GM12892 (cell line): ENCODE results near the gene BTNL3.

Source experiments
- DNase-seq: peaks from one replicate; pipeline ENCODE4 v3.0.0; 2011; ENCODE audit not compliant: insufficient read length
- FAIRE-seq: peaks from 2 replicates; lab custom pipeline; 2011; peaks lifted over from hg19 to GRCh38; lab: Jason Lieb, UNC
- POLR2A ChIP-seq: IDR thresholded peaks from 2 replicates; pipeline ENCODE4 v1.6.1; 2011; ENCODE audit warnings: low read depth, low read length, control low read depth
- POLR2AphosphoS5 ChIP-seq: IDR thresholded peaks from 2 replicates; pipeline ENCODE4 v1.6.1; 2011; ENCODE audit warnings: low read depth, low read length, control low read depth
- TAF1 ChIP-seq: IDR thresholded peaks from 2 replicates; pipeline ENCODE4 v1.6.1; 2011; ENCODE audit warnings: low read depth, mild to moderate bottlenecking, control low read depth, low read length, borderline replicate concordance

BTNL3 gene

GRCh38 chr5:181028032-181028819, 39.6 kb downstream of the BTNL3 start:
- no peak for DNase-seq
- no peak for TF ChIP-seq TAF1
- TF ChIP-seq POLR2AphosphoS5, result no peak
- no peak for TF ChIP-seq POLR2A
- no peak for FAIRE-seq

GRCh38 chr5:181031716-181032115, 43.1 kb downstream of the BTNL3 start:
- TF ChIP-seq TAF1 (no peak), POLR2AphosphoS5 (no peak)
- DNase-seq (no peak), FAIRE-seq (no peak)

GRCh38 chr5:181035991-181036815, 47.6 kb downstream of the BTNL3 start:
- TF ChIP-seq POLR2A, result no peak
- TF ChIP-seq TAF1, result no peak
- TF ChIP-seq POLR2AphosphoS5, result no peak
- DNase-seq (no peak), FAIRE-seq (no peak)

GRCh38 chr5:181036816-181037364, 48.2 kb downstream of the BTNL3 start:
- no peak for FAIRE-seq
- TF ChIP-seq POLR2AphosphoS5 (no peak), POLR2A (no peak)
- no peak for DNase-seq

- FAIRE-seq (no peak), DNase-seq (no peak)
- no peak for TF ChIP-seq POLR2AphosphoS5
- TF ChIP-seq POLR2A, result no peak
- no peak for TF ChIP-seq TAF1
These were observed 48.8 kb downstream of the BTNL3 start for GRCh38 chr5:181037365-181037861.

- FAIRE-seq (no peak), DNase-seq (no peak)
- TF ChIP-seq TAF1, result no peak
- no peak for TF ChIP-seq POLR2A
- no peak for TF ChIP-seq POLR2AphosphoS5
These were observed 50.8 kb downstream of the BTNL3 start for GRCh38 chr5:181039471-181039870.

- DNase-seq (no peak), FAIRE-seq (no peak)
- TF ChIP-seq POLR2AphosphoS5, result no peak
These were observed 51.4 kb downstream of the BTNL3 start, which contains the start of gene BTNL9 for GRCh38 chr5:181039931-181040630. TSS of gene BTNL9 (plus strand) at chr5:181040266. CDS start at chr5:181045490, 5,224 bp downstream.

- TF ChIP-seq POLR2AphosphoS5 (no peak), POLR2A (no peak), TAF1 (no peak)
- FAIRE-seq, result no peak
- DNase-seq, result no peak
These were observed 51.9 kb downstream of the BTNL3 start for GRCh38 chr5:181040631-181040945.

GRCh38 chr5:181041043-181041442, 52.4 kb downstream of the BTNL3 start:
- TF ChIP-seq TAF1 (no peak), POLR2AphosphoS5 (no peak), POLR2A (no peak)
- no peak for FAIRE-seq
- DNase-seq, result no peak

GRCh38 chr5:181042036-181042713, 53.5 kb downstream of the BTNL3 start:
- FAIRE-seq (no peak), DNase-seq (no peak)

More at GRCh38 chr5:181042036-181042713, 53.5 kb downstream of the BTNL3 start:
- TF ChIP-seq POLR2A (no peak), TAF1 (no peak), POLR2AphosphoS5 (no peak)
